Thymus (tissue), 11 donors: ENCODE data around the gene AGT. TPM values are rescaled to one million over a fixed set of nuclear protein-coding genes. Genes with fewer than 3 reads are reported as not detected.
"Not testable (repeated sequence)": the region's sequence is repeated elsewhere in the genome, so short reads cannot be mapped to it uniquely, and the experiment has no call there.

Experiments
- DNase-seq, 9 donors: peaks; one replicate each; pipeline ENCODE4 v3.0.0-alpha.2; 2013; ENCODE audit warnings: low spot score in 9 of 9, low read depth in 6 of 9, missing footprints in 1 of 9
- H3K27ac ChIP-seq, 2 donors: one replicate each; pipeline ENCODE4 v1.5.1; 2013; ENCODE audit warnings: control low read depth in 1 of 2, low read depth in 1 of 2, low read length in 1 of 2, mild to moderate bottlenecking in 1 of 2, moderate library complexity in 1 of 2
- H3K27me3 ChIP-seq, 2 donors: one replicate each; pipeline ENCODE4 v1.5.1; 2013; ENCODE audit warnings: low read length in 1 of 2; ENCODE audit not compliant: control insufficient read depth in 2 of 2, insufficient read depth in 1 of 2
- H3K36me3 ChIP-seq, 2 donors: one replicate each; pipeline ENCODE4 v1.5.1; 2013; ENCODE audit warnings: low read length in 1 of 2, mild to moderate bottlenecking in 1 of 2, moderate library complexity in 1 of 2; ENCODE audit not compliant: control insufficient read depth in 2 of 2, insufficient read depth in 2 of 2
- H3K4me1 ChIP-seq, 2 donors: one replicate each; pipeline ENCODE4 v1.5.1; 2013; ENCODE audit warnings: low read length in 2 of 2; ENCODE audit not compliant: control insufficient read depth in 2 of 2, insufficient read depth in 2 of 2
- H3K4me3 ChIP-seq, 2 donors: one replicate each; pipeline ENCODE4 v1.5.1; 2013; ENCODE audit warnings: low read length in 2 of 2, control low read depth in 1 of 2, mild to moderate bottlenecking in 1 of 2
- H3K9me3 ChIP-seq, 2 donors: one replicate each; pipeline ENCODE4 v1.5.1; 2013; ENCODE audit warnings: low read length in 1 of 2, mild to moderate bottlenecking in 1 of 2; ENCODE audit not compliant: control insufficient read depth in 2 of 2, insufficient read depth in 1 of 2
- WGBS: extraction: QIAGEN DNeasy Blood & Tissue Kit; methylation state at CpG from one replicate; pipeline ENCODE4 v1.1.7; 2013; 5-methylcytosine and 5-hydroxymethylcytosine counted together
- polyA plus RNA-seq: library from polyadenylated mRNA; stranded (reverse); fragments of 200-250 nt; gene quantifications from one replicate; pipeline ENCODE4 v1.2.3, GENCODE V29; 2013
- total RNA-seq: library from RNA; stranded (reverse); fragments of 120-200 nt; gene quantifications from one replicate; pipeline ENCODE4 v1.2.4, GENCODE V29; 2013
- donor health status: healthy.

AGT gene
- total and polyA plus RNA-seq, 2 donors, result 2.3 to 22.3 TPM

GRCh38 chr1:230698964-230699363 is 15.0 kb downstream of the AGT start:
- H3K9me3 ChIP-seq, DNase-seq, H3K4me3 ChIP-seq, H3K4me1 ChIP-seq, H3K36me3 ChIP-seq, H3K27ac ChIP-seq, H3K27me3 ChIP-seq: not testable (repeated sequence)

GRCh38 chr1:230698130-230698529 is 15.8 kb downstream of the AGT start:
- H3K4me1 ChIP-seq, result no peaks in the 10 kb centered on the region
- WGBS, result 94% methylated on average over 14 of the region's 14 CpGs
- no peak overlapping the region for H3K4me3 ChIP-seq
- H3K27ac ChIP-seq, result no peak overlapping the region
- H3K36me3 ChIP-seq, result peaks cover 12 to 14% of the 10 kb centered on the region in 2 donors
- no peak for DNase-seq
- no peaks in the 10 kb centered on the region for H3K27me3 ChIP-seq
- H3K9me3 ChIP-seq, result no peaks in the 10 kb centered on the region

- 94% methylated on average over 7 of the region's 7 CpGs for WGBS
Observed at GRCh38 chr1:230696722-230697437, 17.0 kb downstream of the AGT start.

GRCh38 chr1:230696218-230696617 is 17.7 kb downstream of the AGT start:
- no peaks in the 10 kb centered on the region for H3K9me3 ChIP-seq
- no peak for DNase-seq
- 97% methylated on average over 8 of the region's 8 CpGs for WGBS
- H3K4me1 ChIP-seq, result no peaks in the 10 kb centered on the region
- H3K4me3 ChIP-seq, result no peak overlapping the region
- H3K36me3 ChIP-seq, result peaks cover 19 to 30% of the 10 kb centered on the region in 2 donors
- H3K27ac ChIP-seq, result no peak overlapping the region
- H3K27me3 ChIP-seq, result no peaks in the 10 kb centered on the region

More at GRCh38 chr1:230696722-230697437, 17.0 kb downstream of the AGT start:
- Histone ChIP-seq H3K4me3 (no peak overlapping the region), H3K27ac (no peak overlapping the region), H3K9me3 (no peaks in the 10 kb centered on the region), H3K36me3 (peaks cover 13 to 24% of the 10 kb centered on the region in 2 donors), H3K27me3 (no peaks in the 10 kb centered on the region), H3K4me1 (no peaks in the 10 kb centered on the region)
- no peak for DNase-seq

- Histone ChIP-seq H3K4me3 (no peak overlapping the region), H3K27ac (no peak overlapping the region), H3K4me1 (no peaks in the 10 kb centered on the region), H3K27me3 (no peaks in the 10 kb centered on the region), H3K36me3 (peaks cover 23 to 41% of the 10 kb centered on the region in 2 donors), H3K9me3 (no peaks in the 10 kb centered on the region)
- no peak for DNase-seq
- WGBS, result 50% methylated on average over 4 of the region's 4 CpGs
Observed at GRCh38 chr1:230694991-230695390, 18.9 kb downstream of the AGT start.

- H3K4me1 ChIP-seq, result no peaks in the 10 kb centered on the region
- no peak for DNase-seq
- 95% methylated on average over 4 of the region's 4 CpGs for WGBS
- H3K27me3 ChIP-seq, result no peaks in the 10 kb centered on the region
- no peak overlapping the region for H3K4me3 ChIP-seq
- H3K9me3 ChIP-seq, result no peaks in the 10 kb centered on the region
- no peak overlapping the region for H3K27ac ChIP-seq
- peaks cover 28 to 47% of the 10 kb centered on the region in 2 donors for H3K36me3 ChIP-seq
Observed at GRCh38 chr1:230694464-230694863, 19.5 kb downstream of the AGT start.

- Histone ChIP-seq H3K4me1 (no peaks in the 10 kb centered on the region), H3K27ac (no peak overlapping the region), H3K36me3 (peaks cover 28 to 54% of the 10 kb centered on the region in 2 donors), H3K4me3 (no peak overlapping the region), H3K27me3 (no peaks in the 10 kb centered on the region), H3K9me3 (no peaks in the 10 kb centered on the region)
- WGBS, result 98% methylated on average over 8 of the region's 8 CpGs
- DNase-seq, result no peak
Observed at GRCh38 chr1:230693777-230694176, 20.1 kb downstream of the AGT start.

GRCh38 chr1:230693221-230693620 is 20.7 kb downstream of the AGT start:
- no peak overlapping the region for H3K27ac ChIP-seq
- peaks cover 32 to 59% of the 10 kb centered on the region in 2 donors for H3K36me3 ChIP-seq
- no peaks in the 10 kb centered on the region for H3K4me1 ChIP-seq
- 97% methylated on average over 6 of the region's 6 CpGs for WGBS
- H3K9me3 ChIP-seq, result no peaks in the 10 kb centered on the region
- no peak overlapping the region for H3K4me3 ChIP-seq
- DNase-seq, result no peak
- H3K27me3 ChIP-seq, result no peaks in the 10 kb centered on the region

- 99% methylated on average over 10 of the region's 10 CpGs for WGBS
- H3K9me3 ChIP-seq, result no peaks in the 10 kb centered on the region
- no peaks in the 10 kb centered on the region for H3K27me3 ChIP-seq
- H3K36me3 ChIP-seq, result peaks cover 38 to 70% of the 10 kb centered on the region in 2 donors
- no peaks in the 10 kb centered on the region for H3K4me1 ChIP-seq
- H3K4me3 ChIP-seq, result no peak overlapping the region
- no peak overlapping the region for H3K27ac ChIP-seq
- no peak for DNase-seq
Observed at GRCh38 chr1:230691615-230692014, 22.3 kb downstream of the AGT start.
